Ovary (tissue), 3 donors: ENCODE data around the gene TLE2.

Source experiments
- CTCF ChIP-seq, 3 donors: fragments of 450-650 bp in 2 of 3; fragments of 200-600 bp in 1 of 3; IDR thresholded peaks; one replicate each; pipeline versions ENCODE4 v1.5.1 to v1.8.0; 2016 to 2022; ENCODE audit warnings: antibody characterized with exemption in 3 of 3, mild to moderate bottlenecking in 1 of 3
- POLR2A ChIP-seq: fragments of 450-650 bp; IDR thresholded peaks from one replicate; pipeline ENCODE4 v1.6.1; 2017; ENCODE audit warnings: antibody characterized with exemption, mild to moderate bottlenecking, moderate library complexity
- donor health status: DM: no; HTN: no; CAD: no.

GRCh38 chr19:3057275-3057714 lies 28.2 kb upstream of the TLE2 start:
- TF ChIP-seq CTCF (IDR thresholded peaks at IDR 0.05) (peak in 1 of 3 donors; percentile 35), POLR2A (peak; percentile 16)
